NCI-H187 treated with DMSO at 0.1 percent for 48 hours (cell line): ENCODE data around the gene RGR.

ENCODE experiments used
- DNase-seq: peaks from one replicate; lab custom pipeline; 2025; lab: John Stamatoyannopoulos, UW

The RGR gene, protein sequence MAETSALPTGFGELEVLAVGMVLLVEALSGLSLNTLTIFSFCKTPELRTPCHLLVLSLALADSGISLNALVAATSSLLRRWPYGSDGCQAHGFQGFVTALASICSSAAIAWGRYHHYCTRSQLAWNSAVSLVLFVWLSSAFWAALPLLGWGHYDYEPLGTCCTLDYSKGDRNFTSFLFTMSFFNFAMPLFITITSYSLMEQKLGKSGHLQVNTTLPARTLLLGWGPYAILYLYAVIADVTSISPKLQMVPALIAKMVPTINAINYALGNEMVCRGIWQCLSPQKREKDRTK

DNA sequence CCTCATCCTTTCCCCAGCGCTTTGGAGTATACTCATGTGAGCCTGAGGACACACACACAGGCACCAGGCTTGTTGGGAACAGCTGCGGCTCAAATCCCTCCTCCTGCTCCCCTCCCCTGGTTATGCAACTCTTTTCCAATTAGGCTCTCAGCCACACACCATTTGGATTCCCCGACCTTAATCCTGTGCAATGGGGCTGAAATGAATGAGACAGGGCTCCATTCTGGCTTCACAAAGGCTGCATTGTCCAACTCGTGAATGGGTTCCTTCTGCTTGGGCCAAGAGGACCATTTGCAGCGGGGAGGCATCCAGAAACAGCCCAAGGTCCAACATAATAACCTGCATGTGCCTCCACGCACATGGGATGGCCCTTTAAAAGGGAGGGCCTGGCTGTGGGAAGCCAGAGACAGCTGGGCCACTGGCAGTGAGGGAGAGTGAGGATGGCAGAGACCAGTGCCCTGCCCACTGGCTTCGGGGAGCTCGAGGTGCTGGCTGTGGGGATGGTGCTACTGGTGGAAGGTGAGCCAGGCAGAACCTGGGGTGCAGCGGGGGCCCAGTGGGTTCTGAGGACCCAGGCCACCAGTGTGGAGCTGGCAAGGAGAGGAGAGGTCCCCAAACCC is at the start of gene RGR:
TSS of gene RGR (plus strand) at position 403 of the 620 bp plus-strand sequence. CDS start at position 441, 38 bp downstream.
- DNase-seq, result no peak

DNA sequence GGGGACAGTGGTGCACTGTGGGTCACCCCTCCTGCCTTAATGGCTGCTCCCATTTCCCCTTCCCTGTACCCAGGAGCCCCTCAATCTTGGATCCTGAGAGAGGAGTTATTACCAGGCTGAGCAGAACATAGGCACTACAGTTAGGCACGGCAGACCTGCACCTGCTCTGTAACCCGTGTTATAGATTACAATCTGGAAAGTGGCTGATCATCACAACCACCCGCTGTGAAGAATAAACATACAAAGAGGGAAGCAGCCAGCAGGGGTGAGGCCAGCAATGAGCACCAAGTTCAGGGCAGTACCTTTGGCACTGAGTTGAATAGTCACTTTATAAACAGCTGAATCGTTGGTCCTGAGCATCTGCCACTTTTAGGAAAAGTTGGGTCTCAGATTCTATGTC is 48.8 kb upstream of the RGR start:
- peak; percentile 44 for DNase-seq

DNA sequence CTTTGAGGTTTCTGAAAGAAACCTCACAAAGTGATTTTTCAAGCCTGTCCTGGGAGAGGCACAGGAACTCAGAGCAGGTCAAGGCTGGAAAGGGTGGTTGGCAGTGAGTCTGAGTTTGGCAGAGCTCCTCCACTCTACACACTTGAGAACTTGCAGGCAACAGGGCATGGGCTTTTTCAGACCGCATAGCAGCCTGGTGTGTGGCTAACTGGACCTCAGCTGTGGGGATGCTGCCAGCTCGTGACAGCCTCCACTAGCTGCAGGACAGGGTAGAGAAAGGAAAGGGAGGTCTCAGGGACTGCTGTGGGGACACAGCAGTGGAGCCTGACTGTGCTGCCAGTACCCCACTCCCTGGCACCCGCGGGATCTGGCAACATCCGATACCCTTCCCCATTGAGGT is 47.9 kb upstream of the RGR start:
- DNase-seq, result no peak

DNA sequence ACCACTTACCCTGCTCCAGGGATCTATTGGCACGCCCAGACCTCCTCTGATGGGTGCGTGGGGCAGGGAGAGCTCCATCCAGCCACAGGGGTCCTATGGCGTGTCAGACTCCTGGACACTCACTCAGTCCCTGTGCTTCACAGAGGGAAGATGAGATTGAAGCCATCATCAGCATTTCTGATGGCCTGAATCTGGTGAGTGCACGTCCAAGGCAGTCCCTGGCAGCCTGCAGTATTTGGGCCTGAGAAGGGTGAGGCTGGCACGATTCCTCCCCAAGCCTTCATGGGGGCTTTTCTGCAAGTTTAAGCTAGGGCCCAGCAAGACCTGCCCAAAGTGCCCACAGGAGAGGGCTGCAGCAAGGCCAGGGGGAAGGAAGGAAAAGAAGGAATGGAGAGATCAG is 47.2 kb upstream of the RGR start:
- no peak for DNase-seq

DNA sequence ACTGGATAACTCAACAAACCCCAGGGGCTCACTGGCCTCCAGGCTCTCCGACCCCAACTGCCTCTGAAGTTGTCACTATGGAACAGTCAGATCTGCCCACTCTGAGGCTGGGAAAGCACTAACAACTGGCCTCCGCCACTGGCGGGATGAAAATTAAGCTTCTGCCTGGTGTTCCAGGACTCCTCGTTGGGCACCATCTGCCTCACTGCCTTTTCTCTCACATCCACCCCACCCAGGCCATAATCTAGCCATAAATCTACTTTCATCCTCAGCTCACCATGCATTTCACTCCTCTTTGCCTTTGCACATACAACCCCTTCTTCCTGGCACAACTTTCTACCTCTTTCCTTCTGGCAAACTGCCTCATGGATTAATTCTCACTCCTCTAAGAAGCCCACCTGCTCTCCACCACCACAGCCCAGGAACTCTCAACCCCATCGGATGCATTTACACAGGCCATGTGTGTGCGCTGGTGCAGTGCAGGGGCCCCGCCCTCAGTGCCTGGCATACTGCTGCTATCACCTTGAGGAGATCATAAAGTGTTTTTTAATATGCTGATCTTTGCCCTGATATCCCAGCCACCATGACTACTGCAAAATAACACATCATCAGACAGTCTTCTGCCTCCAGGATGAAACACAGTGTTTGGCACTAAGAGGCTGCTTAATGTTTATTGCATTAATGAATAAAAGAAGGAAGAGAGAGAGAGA is 46.5 kb upstream of the RGR start:
- no peak for DNase-seq

DNA sequence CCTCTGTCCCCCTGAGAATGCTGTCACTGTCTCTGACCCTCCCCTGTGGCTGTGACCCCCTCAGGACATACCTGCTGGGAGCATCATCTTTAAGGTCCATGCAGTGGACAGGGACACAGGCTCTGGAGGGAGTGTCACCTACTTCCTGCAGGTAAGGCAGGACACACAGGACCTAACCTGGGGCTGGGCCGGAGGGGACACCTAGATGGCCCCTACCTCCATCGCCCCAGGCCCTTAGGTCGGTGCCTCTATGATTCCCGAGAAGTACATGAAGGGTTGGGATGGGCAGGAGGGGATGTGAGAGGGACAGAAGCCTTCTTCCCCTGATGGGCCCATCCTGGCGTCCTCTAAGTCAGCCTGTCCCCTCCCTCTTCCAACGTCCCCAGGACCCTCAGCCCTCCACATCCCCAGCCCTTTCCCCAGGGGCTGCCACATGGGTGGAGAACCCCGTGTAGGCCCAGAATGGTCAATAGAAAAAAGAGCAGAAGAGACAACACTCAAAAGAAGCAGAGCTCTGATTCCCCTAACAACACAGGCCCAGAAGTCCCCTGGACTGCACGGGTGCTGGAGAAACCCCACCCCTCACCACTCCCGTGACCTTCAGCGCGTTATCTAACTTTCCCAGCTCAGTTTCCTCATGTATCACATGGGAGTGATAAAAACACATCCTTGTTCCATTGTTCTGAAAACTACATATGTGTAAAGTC is 44.2 kb upstream of the RGR start:
- DNase-seq, result no peak

DNA sequence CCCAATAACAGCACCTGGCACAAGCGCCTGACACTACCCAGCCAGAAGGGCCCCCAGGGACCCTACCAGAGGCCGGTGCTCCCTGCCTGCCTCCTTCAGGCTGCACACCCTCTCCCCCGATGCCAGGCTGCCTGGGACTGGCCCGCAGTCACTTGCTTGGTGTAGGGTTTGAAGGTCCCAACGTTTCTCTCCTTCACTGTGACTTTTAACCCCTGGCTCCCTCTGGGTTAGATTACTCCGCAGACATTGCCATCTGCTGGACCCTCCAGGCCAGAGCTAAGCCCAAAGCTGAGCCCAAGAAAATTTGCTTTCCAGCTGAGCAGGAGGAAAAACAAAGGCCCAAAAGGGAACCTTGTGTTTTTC is 43.6 kb upstream of the RGR start:
- no peak for DNase-seq

DNA sequence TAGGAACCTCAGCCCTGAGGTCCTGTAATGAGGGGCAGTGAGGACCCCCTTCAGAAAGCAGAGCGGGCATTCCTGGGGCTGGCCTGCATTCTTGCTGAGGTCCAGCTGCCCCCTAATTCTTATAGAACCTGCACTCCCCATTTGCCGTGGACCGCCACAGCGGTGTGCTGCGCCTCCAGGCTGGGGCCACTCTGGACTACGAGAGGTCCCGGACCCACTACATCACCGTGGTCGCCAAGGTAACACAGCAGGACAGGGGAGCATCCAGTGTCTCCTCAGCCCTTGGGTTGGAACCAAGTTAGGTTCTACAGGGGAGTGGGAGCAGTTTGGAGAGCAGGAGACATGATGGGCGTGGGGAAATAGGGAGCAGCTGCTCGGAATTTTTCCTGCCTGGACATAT is 43.2 kb upstream of the RGR start:
- DNase-seq, result no peak

DNA sequence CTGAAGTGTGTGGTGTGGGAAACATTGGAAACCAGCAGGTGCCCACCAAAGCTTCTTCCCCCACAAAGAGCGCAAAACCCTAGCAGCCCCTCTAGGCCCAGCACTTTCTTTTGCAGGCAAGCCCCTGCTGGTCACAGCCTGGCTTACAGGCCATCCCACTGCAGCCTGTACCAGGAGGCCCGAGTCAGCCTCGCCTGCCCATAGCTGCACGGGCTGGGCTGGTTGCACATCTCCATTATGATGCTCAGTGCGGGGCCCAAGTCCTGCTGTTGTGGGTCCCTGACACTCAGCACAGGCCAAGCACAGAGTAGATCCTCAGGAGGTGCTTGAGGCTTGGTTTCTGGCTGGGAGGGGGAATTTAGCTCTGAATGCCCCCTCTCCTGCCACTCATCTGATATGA is 42.5 kb upstream of the RGR start:
- DNase-seq, result no peak

DNA sequence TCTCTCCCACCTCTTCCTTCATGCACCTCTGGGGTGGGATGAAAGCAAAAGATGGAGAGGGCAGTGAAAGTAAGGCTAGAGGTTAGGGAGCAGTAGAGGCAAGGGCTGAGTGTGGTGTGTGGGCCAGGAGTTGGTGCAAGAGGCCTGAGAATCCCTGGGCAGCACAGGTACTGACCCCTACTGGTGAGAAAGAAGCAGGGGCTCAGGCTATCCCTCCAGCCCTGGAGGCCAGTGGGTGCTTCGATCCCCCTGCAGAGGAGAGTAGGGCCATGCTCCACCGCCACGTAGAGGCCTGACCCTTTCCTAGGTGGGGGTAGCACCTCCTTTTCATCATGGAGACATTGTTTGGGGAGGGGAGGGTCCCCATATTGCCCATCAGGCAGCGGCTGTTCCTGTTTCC is 40.7 kb upstream of the RGR start:
- no peak for DNase-seq

DNA sequence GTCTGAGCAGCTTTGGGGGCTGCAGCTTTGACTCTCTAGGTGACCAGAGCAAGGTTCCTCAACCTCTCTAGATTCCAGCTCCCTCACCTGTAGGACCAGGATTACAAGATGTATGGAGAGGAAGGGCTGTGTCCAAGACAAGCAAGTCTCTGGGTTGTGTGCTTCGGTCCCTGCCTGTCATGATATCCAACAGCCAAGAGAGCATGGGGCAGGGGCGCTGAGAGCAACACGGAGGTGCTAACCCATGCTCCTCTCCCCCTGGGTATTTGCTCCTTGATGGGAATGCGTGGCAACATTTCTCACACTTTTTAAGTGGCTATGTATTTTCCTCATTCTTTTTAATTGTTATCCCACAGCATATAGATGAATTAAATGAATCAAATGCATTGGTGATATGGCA is 40.2 kb upstream of the RGR start:
- no peak for DNase-seq

DNA sequence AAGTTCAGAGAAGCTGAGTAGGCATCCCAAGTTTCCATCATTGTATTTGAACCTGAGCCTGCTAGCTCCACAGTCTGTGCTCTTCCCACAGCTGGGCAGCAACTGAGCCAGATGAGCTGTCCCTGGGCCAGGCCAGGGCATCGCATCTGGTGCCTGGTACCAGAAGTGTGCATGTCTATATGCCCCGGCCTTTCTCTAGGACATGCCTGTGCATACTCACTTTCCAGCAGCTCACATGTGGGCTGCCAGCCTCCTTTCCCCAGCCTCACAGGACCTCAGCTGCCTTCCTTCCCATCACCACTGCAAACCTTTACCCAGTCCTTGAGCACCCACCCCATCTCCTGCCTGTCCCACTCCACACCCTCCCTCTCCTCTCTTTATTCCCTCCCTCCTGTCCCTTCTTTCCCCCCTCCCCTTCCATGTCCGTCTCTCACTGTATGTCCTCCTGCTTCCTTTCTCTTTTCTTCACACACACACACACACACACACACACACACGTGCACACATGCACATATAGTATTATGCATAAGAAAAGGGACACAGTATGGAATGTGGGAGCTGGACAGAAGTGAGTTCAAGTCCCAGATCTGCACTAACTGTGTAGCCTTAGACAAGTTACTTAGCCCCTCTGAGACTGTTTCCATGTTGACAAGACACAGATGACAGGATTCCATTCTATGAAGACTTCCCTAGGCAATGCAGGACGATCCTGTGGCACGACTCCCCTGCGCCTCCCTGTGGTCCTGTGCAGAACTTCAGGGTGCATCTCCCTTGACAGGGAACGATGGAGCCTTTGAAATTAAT is 39.6 kb upstream of the RGR start:
- no peak for DNase-seq

DNA sequence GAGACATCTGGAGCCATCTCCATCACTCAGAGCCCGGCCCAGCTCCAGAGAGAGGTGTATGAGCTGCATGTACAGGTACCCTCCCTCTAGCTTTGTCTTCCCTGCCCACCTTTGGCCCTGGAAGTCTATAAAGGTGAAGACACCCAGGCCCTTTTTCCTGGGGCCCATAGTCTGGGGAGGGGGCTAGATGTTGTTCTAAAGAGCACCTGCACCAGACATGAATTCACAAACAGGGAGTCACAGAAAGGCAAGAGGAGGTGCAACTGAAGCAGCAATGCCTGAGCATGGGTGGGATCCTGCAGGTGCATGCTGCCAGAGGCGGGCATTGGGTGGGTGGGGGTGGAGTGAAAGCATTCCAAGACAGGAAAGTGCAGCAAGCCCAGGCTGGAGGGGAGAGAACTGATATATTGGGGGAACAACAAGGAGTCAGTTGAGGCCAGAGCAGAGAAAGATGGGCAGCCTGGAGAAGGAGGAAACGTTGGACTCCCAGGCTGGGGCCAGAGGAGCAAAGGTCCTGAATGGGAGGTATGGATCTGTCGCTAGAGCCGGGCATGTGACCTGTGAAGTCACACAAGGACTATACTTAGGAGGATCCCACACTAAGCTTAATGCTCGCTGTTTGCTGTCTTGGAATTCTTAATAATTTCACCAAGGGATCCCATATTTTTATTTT is 38.9 kb upstream of the RGR start:
- no peak for DNase-seq

DNA sequence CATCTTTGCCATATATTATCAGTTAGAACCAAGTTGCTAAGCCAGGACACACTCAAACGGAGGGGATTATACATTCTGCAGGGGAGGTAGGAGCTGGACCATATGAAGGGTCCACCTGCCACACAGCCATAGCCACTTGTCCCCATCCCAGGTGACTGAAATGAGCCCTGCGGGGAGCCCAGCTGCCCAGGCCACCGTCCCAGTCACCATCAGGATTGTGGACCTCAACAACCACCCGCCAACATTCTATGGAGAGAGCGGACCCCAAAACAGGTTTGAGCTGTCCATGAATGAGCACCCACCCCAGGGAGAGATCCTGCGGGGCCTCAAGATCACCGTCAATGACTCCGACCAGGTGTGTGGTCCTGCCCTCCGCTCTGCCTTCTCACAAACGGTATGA is 36.8 kb upstream of the RGR start:
- no peak for DNase-seq

DNA sequence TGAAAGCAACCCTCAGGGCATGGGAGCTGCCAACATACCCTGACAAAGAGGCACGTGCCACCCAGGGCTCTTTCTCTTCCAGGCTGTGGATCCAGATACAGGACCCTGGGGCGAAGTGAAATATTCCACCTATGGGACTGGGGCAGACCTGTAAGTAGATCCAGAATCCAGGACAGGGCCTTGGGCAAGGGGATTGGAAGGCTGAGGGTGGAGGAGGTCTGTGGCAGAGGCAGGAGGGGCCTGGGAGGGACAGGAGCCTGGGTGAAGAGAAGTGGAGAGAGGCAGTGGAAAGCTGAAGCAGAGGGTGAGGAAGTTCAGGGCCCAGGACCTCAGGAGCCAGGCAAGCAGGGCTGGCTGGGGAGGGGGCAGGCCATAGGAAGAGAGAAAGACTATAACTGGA is 33.3 kb upstream of the RGR start:
- DNase-seq, result no peak

DNA sequence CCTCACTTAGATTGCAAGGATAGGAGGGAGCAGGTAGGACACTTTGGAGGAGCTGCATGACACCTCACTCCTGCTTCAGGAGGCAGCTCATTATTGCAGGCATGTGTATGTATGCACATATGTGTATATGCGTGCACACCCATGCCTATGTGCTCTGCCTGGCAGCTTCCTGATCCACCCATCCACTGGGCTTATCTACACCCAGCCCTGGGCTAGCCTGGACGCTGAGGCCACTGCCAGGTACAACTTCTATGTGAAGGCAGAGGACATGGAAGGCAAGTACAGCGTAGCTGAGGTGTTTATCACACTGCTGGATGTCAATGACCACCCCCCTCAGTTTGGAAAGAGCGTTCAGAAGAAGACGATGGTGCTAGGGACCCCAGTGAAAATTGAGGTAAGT is 32.8 kb upstream of the RGR start:
- no peak for DNase-seq

DNA sequence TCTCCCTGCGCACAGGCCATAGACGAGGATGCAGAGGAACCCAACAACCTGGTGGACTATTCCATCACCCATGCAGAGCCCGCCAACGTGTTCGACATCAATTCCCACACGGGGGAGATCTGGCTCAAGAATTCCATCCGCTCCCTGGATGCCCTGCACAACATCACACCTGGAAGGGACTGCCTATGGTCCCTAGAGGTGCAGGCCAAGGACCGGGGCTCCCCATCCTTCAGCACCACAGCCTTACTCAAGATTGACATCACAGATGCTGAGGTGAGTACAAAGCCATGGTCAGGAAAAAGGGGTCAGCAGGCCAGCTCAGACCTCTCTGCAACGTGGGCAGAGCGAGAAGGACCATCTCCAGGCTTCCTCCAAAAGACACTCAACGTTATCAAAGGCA is 31.8 kb upstream of the RGR start:
- no peak for DNase-seq

DNA sequence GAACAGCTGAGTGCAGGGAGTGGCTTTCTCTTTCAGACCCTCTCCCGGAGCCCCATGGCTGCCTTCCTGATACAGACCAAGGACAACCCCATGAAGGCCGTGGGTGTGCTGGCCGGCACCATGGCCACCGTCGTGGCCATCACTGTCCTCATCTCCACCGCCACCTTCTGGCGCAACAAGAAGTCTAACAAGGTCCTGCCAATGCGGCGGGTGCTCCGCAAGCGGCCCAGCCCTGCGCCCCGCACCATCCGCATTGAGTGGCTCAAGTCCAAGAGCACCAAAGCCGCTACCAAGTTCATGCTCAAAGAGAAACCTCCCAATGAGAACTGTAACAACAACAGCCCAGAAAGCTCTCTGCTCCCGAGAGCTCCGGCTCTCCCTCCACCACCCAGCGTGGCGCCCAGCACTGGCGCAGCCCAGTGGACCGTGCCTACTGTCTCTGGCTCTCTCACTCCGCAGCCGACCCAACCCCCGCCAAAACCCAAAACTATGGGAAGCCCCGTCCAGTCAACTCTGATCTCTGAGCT is 30.7 kb upstream of the RGR start:
- DNase-seq, result no peak

DNA sequence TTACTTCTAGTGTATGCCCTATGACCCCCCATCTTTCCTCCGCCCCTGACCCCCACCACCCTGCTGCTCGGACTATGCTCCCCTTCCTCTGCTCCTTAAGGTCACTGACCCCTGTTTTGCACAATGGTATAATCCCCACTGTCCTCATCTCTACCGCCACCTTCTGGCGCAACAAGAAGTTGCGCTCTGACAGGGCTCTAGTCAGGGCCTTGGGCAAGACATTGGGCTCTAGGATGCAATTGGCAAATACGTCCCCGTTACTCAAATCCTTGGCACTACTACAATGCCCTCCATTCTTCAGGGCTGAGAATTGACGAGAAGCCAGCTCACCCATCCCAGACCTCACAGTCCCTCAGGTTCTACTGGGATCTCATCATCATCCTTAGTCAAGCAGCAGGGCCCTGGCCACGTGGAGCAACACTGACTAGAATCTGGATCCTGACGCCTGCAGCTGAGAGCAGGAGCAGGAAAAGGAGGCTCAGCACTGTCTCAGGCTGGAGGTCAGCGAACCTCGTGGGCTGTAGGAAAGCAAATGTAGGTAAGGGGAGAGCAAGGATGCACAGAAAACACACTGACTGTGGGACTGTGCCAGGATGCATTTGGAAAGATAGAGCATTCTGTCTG is 30.1 kb upstream of the RGR start:
- no peak for DNase-seq

DNA sequence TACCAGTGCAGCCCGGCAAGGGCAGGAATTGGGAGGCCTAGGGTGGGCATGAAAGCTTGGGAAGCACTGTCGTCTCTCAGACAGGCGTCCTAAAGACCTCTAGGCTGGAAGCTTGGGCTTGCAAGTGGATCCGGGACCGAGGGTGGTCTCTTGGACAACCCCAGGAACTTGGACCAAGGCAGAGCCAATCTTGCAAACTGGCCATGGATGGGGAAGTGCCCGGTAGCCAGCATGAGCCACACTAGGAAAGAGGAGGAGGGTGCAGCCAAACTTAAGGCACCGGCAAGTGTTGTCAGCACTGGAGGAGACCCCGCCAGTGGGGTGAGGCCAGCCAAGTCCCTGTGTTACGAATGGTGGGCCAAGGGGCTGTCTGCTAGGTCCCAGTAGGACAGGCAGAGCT is 28.0 kb upstream of the RGR start:
- no peak for DNase-seq

DNA sequence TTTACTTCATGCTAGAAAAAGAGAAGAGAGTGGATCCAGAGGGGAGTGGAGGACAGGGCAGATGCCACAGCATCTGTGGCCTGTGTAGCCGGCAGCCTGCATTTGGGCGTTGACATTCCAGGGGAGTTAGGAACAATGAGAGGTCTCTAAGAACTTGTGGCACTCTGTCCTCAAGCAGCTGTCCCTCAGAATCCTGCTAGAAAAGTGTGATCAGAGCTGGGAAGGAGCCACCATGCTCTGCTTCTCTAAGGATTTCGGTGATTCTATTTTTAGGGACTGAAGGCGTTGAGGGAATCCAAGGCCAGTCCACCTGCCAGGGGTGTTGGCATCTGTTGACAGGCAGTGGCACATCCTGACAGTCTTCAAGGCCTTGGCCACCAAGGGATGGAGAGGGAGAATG is 27.1 kb upstream of the RGR start:
- DNase-seq, result no peak
